MM.1S (cell line): ENCODE data around the gene GAB1.

ENCODE experiments used
- DNase-seq: peaks from one replicate; pipeline ENCODE4 v3.0.0-alpha.2; 2015
- H2AFZ ChIP-seq: fragments of 300-600 bp; sonication (generic); 2 replicates; pipeline ENCODE4 v1.6.0; 2016; ENCODE audit warnings: antibody characterized with exemption, low read length
- H3F3A ChIP-seq: fragments of 300-600 bp; sonication (generic); 2 replicates; pipeline ENCODE4 v1.6.1; 2016; ENCODE audit warnings: mild to moderate bottlenecking, antibody characterized with exemption, low read length, moderate library complexity, mixed read lengths; ENCODE audit not compliant: insufficient read depth
- H3K27ac ChIP-seq: fragments of 300-600 bp; sonication (generic); 2 replicates; pipeline ENCODE4 v1.5.1; 2016; ENCODE audit warnings: mild to moderate bottlenecking, low read length
- H3K27me3 ChIP-seq: fragments of 300-600 bp; sonication (generic); replicated peaks from 2 replicates; pipeline ENCODE4 v1.6.0; 2016; ENCODE audit warnings: low read length; ENCODE audit not compliant: insufficient read depth
- H3K36me3 ChIP-seq: fragments of 300-600 bp; sonication (generic); replicated peaks from 2 replicates; pipeline ENCODE4 v1.6.1; 2016; ENCODE audit warnings: mild to moderate bottlenecking, low read length, mixed read lengths; ENCODE audit not compliant: insufficient read depth
- H3K4me1 ChIP-seq: fragments of 300-600 bp; sonication (generic); 2 replicates; pipeline ENCODE4 v1.6.1; 2016; ENCODE audit warnings: low read length, mixed read lengths
- H3K4me2 ChIP-seq: fragments of 300-600 bp; sonication (generic); 2 replicates; pipeline ENCODE4 v1.6.0; 2016; ENCODE audit warnings: low read depth, low read length
- H3K4me3 ChIP-seq: fragments of 300-600 bp; sonication (generic); 2 replicates; pipeline ENCODE4 v1.5.1; 2016; ENCODE audit warnings: low read length, mixed read lengths
- H3K79me2 ChIP-seq: fragments of 300-600 bp; sonication (generic); 2 replicates; pipeline ENCODE4 v1.6.1; 2016; ENCODE audit warnings: mixed run types, low read length, mixed read lengths
- H3K9ac ChIP-seq: fragments of 300-600 bp; sonication (generic); 2 replicates; pipeline ENCODE4 v1.6.1; 2016; ENCODE audit warnings: low read length, mixed read lengths
- H3K9me2 ChIP-seq: fragments of 300-600 bp; sonication (generic); replicated peaks from 2 replicates; pipeline ENCODE4 v1.6.1; 2016; ENCODE audit warnings: mild to moderate bottlenecking, low read length, mixed read lengths; ENCODE audit not compliant: insufficient read depth
- H3K9me3 ChIP-seq: fragments of 300-600 bp; sonication (generic); replicated peaks from 2 replicates; pipeline ENCODE4 v1.6.1; 2016; ENCODE audit warnings: mild to moderate bottlenecking, low read length, mixed read lengths; ENCODE audit not compliant: insufficient read depth
- H4K20me1 ChIP-seq: fragments of 300-600 bp; sonication (generic); 2 replicates; pipeline ENCODE4 v1.6.1; 2016; ENCODE audit warnings: mild to moderate bottlenecking, low read length, moderate library complexity, mixed read lengths; ENCODE audit not compliant: insufficient read depth
- CTCF ChIP-seq: fragments of 300-600 bp; sonication (generic); IDR thresholded peaks from 2 replicates; pipeline ENCODE4 v1.5.1; 2016; ENCODE audit warnings: antibody characterized with exemption, low read length, mixed read lengths
- EZH2 ChIP-seq: fragments of 300-600 bp; sonication (generic); optimal IDR thresholded peaks from 2 replicates; pipeline ENCODE3; 2017; ENCODE audit warnings: low read depth, mild to moderate bottlenecking, antibody characterized with exemption, low read length, mixed read lengths
- EZH2phosphoT487 ChIP-seq: fragments of 300-600 bp; sonication (generic); IDR thresholded peaks from 2 replicates; pipeline ENCODE4 v1.6.1; 2018; ENCODE audit warnings: antibody characterized with exemption, low read length

GAB1 gene

GRCh38 chr4:143356493-143356892 is 19.8 kb downstream of the GAB1 start:
- peak; percentile 89 for DNase-seq
- Histone ChIP-seq H3K4me1 (peaks cover 58% of the 10 kb centered on the region), H3K9ac (peak overlapping the region; percentile 86), H3K4me2 (peak overlapping the region; percentile 79), H3K27me3 (no peaks in the 10 kb centered on the region), H3F3A (peaks cover 84% of the 10 kb centered on the region), H3K4me3 (peak overlapping the region; percentile 47), H3K9me2 (no peaks in the 10 kb centered on the region), H4K20me1 (no peaks in the 10 kb centered on the region), H3K27ac (peak overlapping the region; percentile 98), H3K9me3 (no peaks in the 10 kb centered on the region), H3K79me2 (peaks cover 34% of the 10 kb centered on the region), H3K36me3 (no peaks in the 10 kb centered on the region), H2AFZ (no peak overlapping the region)
- no peak for TF ChIP-seq EZH2phosphoT487

GRCh38 chr4:143357161-143357845 is 20.6 kb downstream of the GAB1 start:
- no peak for TF ChIP-seq CTCF
- no peak for TF ChIP-seq EZH2phosphoT487
- no peak for TF ChIP-seq EZH2
- H3K27me3 ChIP-seq = no peaks in the 10 kb centered on the region
- peaks cover 76% of the 10 kb centered on the region for H3F3A ChIP-seq
- H3K4me1 ChIP-seq = peaks cover 58% of the 10 kb centered on the region
- no peaks in the 10 kb centered on the region for H3K36me3 ChIP-seq
- no peaks in the 10 kb centered on the region for H3K9me2 ChIP-seq
- H3K9ac ChIP-seq = peak overlapping the region; percentile 86
- peak overlapping the region; percentile 41; the same call in 1 of the 2 replicates for H3K4me3 ChIP-seq
- H3K4me2 ChIP-seq = peak overlapping the region; percentile 79
- H3K9me3 ChIP-seq = no peaks in the 10 kb centered on the region
- H3K79me2 ChIP-seq = peaks cover 42% of the 10 kb centered on the region
- H2AFZ ChIP-seq = no peak overlapping the region
- peak overlapping the region; percentile 98 for H3K27ac ChIP-seq
- peak; percentile 86 for DNase-seq
- no peaks in the 10 kb centered on the region for H4K20me1 ChIP-seq

- peaks cover 70% of the 10 kb centered on the region for H3F3A ChIP-seq
- peaks cover 53% of the 10 kb centered on the region for H3K79me2 ChIP-seq
- no peaks in the 10 kb centered on the region for H4K20me1 ChIP-seq
- H3K4me2 ChIP-seq = peak overlapping the region; percentile 79
- H3K4me3 ChIP-seq = peak overlapping the region; percentile 41
- peak overlapping the region; percentile 98 for H3K27ac ChIP-seq
- H3K9me2 ChIP-seq = no peaks in the 10 kb centered on the region
- peak overlapping the region; percentile 86 for H3K9ac ChIP-seq
- TF ChIP-seq EZH2 (no peak), CTCF (no peak), EZH2phosphoT487 (no peak)
- no peaks in the 10 kb centered on the region for H3K27me3 ChIP-seq
- H3K4me1 ChIP-seq = peaks cover 56% of the 10 kb centered on the region
- peak; percentile 81 for DNase-seq
- H3K9me3 ChIP-seq = no peaks in the 10 kb centered on the region
- H2AFZ ChIP-seq = no peak overlapping the region
- H3K36me3 ChIP-seq = no peaks in the 10 kb centered on the region
Observed at GRCh38 chr4:143358419-143358818, 21.7 kb downstream of the GAB1 start.

GRCh38 chr4:143358923-143359643 is 22.4 kb downstream of the GAB1 start:
- peak overlapping the region; percentile 86 for H3K9ac ChIP-seq
- TF ChIP-seq EZH2 (no peak), EZH2phosphoT487 (no peak), CTCF (no peak)
- no peaks in the 10 kb centered on the region for H3K27me3 ChIP-seq
- H3K79me2 ChIP-seq = peaks cover 60% of the 10 kb centered on the region
- peak overlapping the region; percentile 98 for H3K27ac ChIP-seq
- H2AFZ ChIP-seq = no peak overlapping the region
- H3F3A ChIP-seq = peaks cover 63% of the 10 kb centered on the region
- peak; percentile 95 for DNase-seq
- H3K4me3 ChIP-seq = peak overlapping the region; percentile 52
- H3K36me3 ChIP-seq = no peaks in the 10 kb centered on the region
- no peaks in the 10 kb centered on the region for H3K9me2 ChIP-seq
- no peaks in the 10 kb centered on the region for H4K20me1 ChIP-seq
- H3K9me3 ChIP-seq = no peaks in the 10 kb centered on the region
- H3K4me2 ChIP-seq = peak overlapping the region; percentile 84
- H3K4me1 ChIP-seq = peaks cover 56% of the 10 kb centered on the region
